K562 (cell line): ENCODE results near the gene UBE2J2. TPM values are rescaled to one million over a fixed set of nuclear protein-coding genes. Genes with fewer than 3 reads are reported as not detected.

ENCODE experiments used
- ATAC-seq: fragments of 200-7000 bp; cut with Tn5 transposase; 3 replicates; pipeline ENCODE4 v1.9.1; 2020; ENCODE audit warnings: moderate library complexity
- BruUV-seq: library from RNA; stranded (reverse); fragments of 400-500 nt; replicated peaks from 2 replicates; lab custom pipeline; 2021; lab: Mats Ljungman, UMichigan
- CTCF ChIA-PET: fragments of 300-600 bp; formaldehyde crosslinking; extraction: SDS; loops from one replicate; lab custom pipeline; 2021; ENCODE audit warnings: low intra/inter-chr PET ratio; lab: Yijun Ruan, JAX
- POLR2A ChIA-PET: fragments of 300-600, 350-650 bp; sonication (Branson Sonifier 250); formaldehyde crosslinking; extraction: SDS; loops from one replicate; lab custom pipeline; 2021; ENCODE audit warnings: antibody characterized with exemption, inconsistent platforms; lab: Yijun Ruan, JAX
- DNase-seq, 4 experiments: peaks; one replicate each; pipeline versions ENCODE4 v3.0.0 to v3.0.0-alpha.2; 2011 to 2018; ENCODE audit warnings: low spot score in 3 of 4, mixed read lengths in 3 of 4; ENCODE audit errors: extremely low read depth in 1 of 4
- FAIRE-seq: peaks from 2 replicates; lab custom pipeline; 2011; peaks lifted over from hg19 to GRCh38; lab: Jason Lieb, UNC
- H2AFZ ChIP-seq: 2 replicates; pipeline ENCODE4 v1.6.0; 2011; ENCODE audit warnings: low read depth, low read length, control low read depth, inconsistent platforms
- H3K27ac ChIP-seq: fragments of 200-600 bp; 3 replicates; pipeline ENCODE4 v1.8.0; 2011; ENCODE audit warnings: low read depth, mild to moderate bottlenecking, control low read depth, inconsistent platforms, low read length, moderate library complexity, mixed read lengths; ENCODE audit errors: extremely low read depth
- H3K27me3 ChIP-seq, 2 experiments: fragments of 300-600 bp in 1 of 2; 2 replicates in 1 of 2; 3 replicates in 1 of 2; pipeline versions ENCODE4 v1.6.0 to v1.8.0; 2011; ENCODE audit warnings: inconsistent platforms in 2 of 2, low read length in 2 of 2, mild to moderate bottlenecking in 1 of 2, mixed read lengths in 1 of 2, moderate library complexity in 1 of 2; ENCODE audit not compliant: control insufficient read depth in 2 of 2, insufficient read depth in 2 of 2
- H3K36me3 ChIP-seq: fragments of 300-600 bp; 3 replicates; pipeline ENCODE4 v1.8.0; 2011; ENCODE audit warnings: mild to moderate bottlenecking, low read length, inconsistent platforms; ENCODE audit not compliant: control insufficient read depth, insufficient read depth
- H3K4me1 ChIP-seq, 2 experiments: fragments of 200-600 bp in 1 of 2; replicated peaks in 1 of 2; 2 replicates in 1 of 2; 3 replicates in 1 of 2; pipeline versions ENCODE4 v1.5.1 to v1.8.0; 2011; ENCODE audit warnings: inconsistent platforms in 2 of 2, low read length in 2 of 2, mild to moderate bottlenecking in 1 of 2, mixed read lengths in 1 of 2, moderate library complexity in 1 of 2; ENCODE audit not compliant: control insufficient read depth in 2 of 2, insufficient read depth in 2 of 2
- H3K4me2 ChIP-seq: 2 replicates; pipeline ENCODE4 v1.6.1; 2011; ENCODE audit warnings: low read length, control low read depth, inconsistent platforms, mixed read lengths; ENCODE audit not compliant: insufficient read depth
- H3K4me3 ChIP-seq: fragments of 200-600 bp; sonication (generic), shearing (Covaris generic); 2 replicates; pipeline ENCODE4 v1.5.1; 2016; ENCODE audit warnings: control low read depth, inconsistent platforms
- H3K79me2 ChIP-seq: fragments of 200-600 bp; 3 replicates; pipeline ENCODE4 v1.8.0; 2011; ENCODE audit warnings: low read length, inconsistent platforms; ENCODE audit not compliant: control insufficient read depth, insufficient read depth
- H3K9ac ChIP-seq, 2 experiments: 2 replicates each; pipeline versions ENCODE4 v1.6.0 to v1.6.1; 2011; ENCODE audit warnings: low read depth in 2 of 2, low read length in 2 of 2, control low read depth in 1 of 2, inconsistent platforms in 1 of 2, mild to moderate bottlenecking in 1 of 2, mixed read lengths in 1 of 2; ENCODE audit not compliant: insufficient read depth in 1 of 2
- H3K9me1 ChIP-seq: one replicate; pipeline ENCODE4 v1.6.0; 2011; ENCODE audit warnings: inconsistent platforms, mild to moderate bottlenecking, low read length, moderate library complexity; ENCODE audit not compliant: control insufficient read depth, insufficient read depth
- H3K9me3 ChIP-seq: replicated peaks from 2 replicates; pipeline ENCODE4 v1.5.1; 2011; ENCODE audit warnings: low read depth, low read length, inconsistent platforms; ENCODE audit not compliant: control insufficient read depth, insufficient read depth
- H4K20me1 ChIP-seq: replicated peaks from 2 replicates; pipeline ENCODE4 v1.6.1; 2011; ENCODE audit warnings: low read length, inconsistent platforms, mixed read lengths; ENCODE audit not compliant: control insufficient read depth, insufficient read depth
- ATF6 ChIP-seq: sonication (generic); formaldehyde crosslinking; IDR thresholded peaks from 2 replicates; pipeline ENCODE4 v1.4.0; 2020; ENCODE audit warnings: mild to moderate bottlenecking, missing genetic modification reagents
- BRCA1 ChIP-seq, 2 experiments: fragments of 450-650 bp in 1 of 2; sonication (generic) in 1 of 2; formaldehyde crosslinking in 1 of 2; IDR thresholded peaks; 2 replicates each; pipeline versions ENCODE4 v1.5.0 to v1.6.1; 2017 to 2020; ENCODE audit warnings: mild to moderate bottlenecking in 1 of 2, missing genetic modification reagents in 1 of 2
- BRD9 ChIP-seq: fragments of 450-650 bp; IDR thresholded peaks from 2 replicates; pipeline ENCODE4 v1.6.1; 2018; ENCODE audit warnings: low read depth; ENCODE audit not compliant: partially characterized antibody
- CGGBP1 ChIP-seq: fragments of 250-450 bp; sonication (Bioruptor Pico); IDR thresholded peaks from 2 replicates; pipeline ENCODE4 v1.9.0; 2021; ENCODE audit warnings: mild to moderate bottlenecking
- CHD1 ChIP-seq: fragments of 200-600 bp; sonication (generic); IDR thresholded peaks from one replicate; pipeline ENCODE4 v1.6.1; 2012; ENCODE audit warnings: mild to moderate bottlenecking, moderate library complexity, low read length, inconsistent platforms
- E2F3 ChIP-seq: fragments of 250-450 bp; sonication (Bioruptor Pico); IDR thresholded peaks from 2 replicates; pipeline ENCODE4 v1.4.0; 2020; ENCODE audit warnings: mild to moderate bottlenecking
- EP300 ChIP-seq: IDR thresholded peaks from 2 replicates; pipeline ENCODE4 v1.6.1; 2012; ENCODE audit warnings: low read length, improper control_type of control experiment
- HLTF ChIP-seq: fragments of 450-650 bp; IDR thresholded peaks from 2 replicates; pipeline ENCODE4 v1.6.1; 2016
- MAX ChIP-seq: sonication (generic); formaldehyde crosslinking; IDR thresholded peaks from 2 replicates; pipeline ENCODE4 v1.9.0; 2022; ENCODE audit warnings: mild to moderate bottlenecking, missing genetic modification reagents
- MIER1 ChIP-seq: fragments of 450-650 bp; IDR thresholded peaks from 2 replicates; pipeline ENCODE4 v1.6.1; 2016; ENCODE audit warnings: antibody characterized with exemption, mild to moderate bottlenecking, low read depth
- MTA2 ChIP-seq: fragments of 450-650 bp; IDR thresholded peaks from 2 replicates; pipeline ENCODE4 v1.6.1; 2016; ENCODE audit warnings: low read depth
- NFRKB ChIP-seq: fragments of 450-650 bp; IDR thresholded peaks from 2 replicates; pipeline ENCODE4 v1.6.1; 2016; ENCODE audit warnings: low read depth
- OTX1 ChIP-seq: fragments of 450-650 bp; formaldehyde crosslinking; IDR thresholded peaks from 2 replicates; pipeline ENCODE4 v1.4.0; 2022; ENCODE audit warnings: mild to moderate bottlenecking
- POLR2B ChIP-seq: fragments of 450-650 bp; IDR thresholded peaks from 2 replicates; pipeline ENCODE4 v1.6.1; 2018; ENCODE audit warnings: low read depth; ENCODE audit not compliant: partially characterized antibody
- RB1 ChIP-seq: fragments of 450-650 bp; IDR thresholded peaks from 2 replicates; pipeline ENCODE4 v1.6.1; 2017; ENCODE audit warnings: low read depth, mild to moderate bottlenecking
- ZBTB2 ChIP-seq: fragments of 450-650 bp; IDR thresholded peaks from 2 replicates; pipeline ENCODE4 v1.6.1; 2016; ENCODE audit warnings: antibody characterized with exemption
- ZC3H4 ChIP-seq: sonication (generic); formaldehyde crosslinking; IDR thresholded peaks from 2 replicates; pipeline ENCODE4 v1.9.0; 2021; ENCODE audit warnings: missing genetic modification reagents, borderline replicate concordance
- ZNF143 ChIP-seq: sonication (generic); formaldehyde crosslinking; IDR thresholded peaks from 2 replicates; pipeline ENCODE4 v1.9.0; 2022; ENCODE audit warnings: mild to moderate bottlenecking, missing genetic modification reagents
- ZNF232 ChIP-seq: sonication (generic); formaldehyde crosslinking; IDR thresholded peaks from 2 replicates; pipeline ENCODE4 v1.8.0; 2022; ENCODE audit warnings: mild to moderate bottlenecking, missing genetic modification reagents
- WGBS: fragments of 100-300 bp; shearing (Covaris generic); methylation state at CpG from one replicate; pipeline ENCODE4 v1.1.6; 2016; ENCODE audit warnings: low coverage, mixed read lengths; ENCODE audit not compliant: insufficient coverage; ENCODE audit errors: missing lambda C conversion rate; 5-methylcytosine and 5-hydroxymethylcytosine counted together
- in situ Hi-C: fragments of 300-500 bp; cut with MboI; formaldehyde crosslinking; loops from 4 replicates; pipeline ENCODE4 v1.15.0; 2018; ENCODE audit warnings: inconsistent platforms, mixed read lengths
- intact Hi-C: fragments of 100-400 bp; cut with micrococcal nuclease; formaldehyde crosslinking; loops from 2 replicates; pipeline ENCODE4 v1.14.2; 2022
- polyA plus RNA-seq, 8 experiments: library from polyadenylated mRNA; depleted of rRNA in 4 of 8; stranded (reverse) in 5 of 8; unstranded in 3 of 8; fragments of >200 nt; fragmentation: Nextera tagmentation in 2 of 8; fragmentation: Illumina TruSeq in 1 of 8; extraction: Ambion mirVana in 2 of 8; extraction: Trizol in 1 of 8; gene quantifications; 2 replicates each; pipeline versions ENCODE4 v1.2.1 to v1.2.3, GENCODE V29; 2011 to 2014; ENCODE audit warnings: inconsistent platforms in 1 of 8, missing spikeins in 1 of 8
- total RNA-seq, 7 experiments: library from RNA; depleted of rRNA in 6 of 7; stranded (reverse); fragments of >200 nt in 6 of 7; fragmentation: Illumina TruSeq in 2 of 7; extraction: Trizol in 2 of 7; gene quantifications; 2 replicates each; pipeline versions ENCODE4 v1.2.1 to v1.2.3, GENCODE V29; 2011 to 2021; ENCODE audit warnings: low replicate concordance in 1 of 7

Gene UBE2J2
- total and polyA plus RNA-seq, 9 of the 15 experiments (the other 6 are each of a cell fraction or from before 2014, with no cell fraction given) = 0.93 to 112 (median 75.5) TPM

- ChIA-PET POLR2A (interaction anchor here (0.6 to 1.2 kb wide), 4 partner anchors 10 to 854 kb away, joined by 3 to 4 read pairs (median 3); no protein-coding TSS in a partner anchor), CTCF (no interaction called here)
- H3K4me2 ChIP-seq = peak overlapping the region; percentile 81
- peak overlapping the region; percentile 86 for H2AFZ ChIP-seq
- intact Hi-C loops (no loop called here), in situ Hi-C loops (no loop called here)
- TSS peak; percentile 71 for BruUV-seq
- H3K27ac ChIP-seq = peak overlapping the region; percentile 89
- peaks cover 23% of the 10 kb centered on the region for H4K20me1 ChIP-seq
- H3K27me3 ChIP-seq = no peaks in the 10 kb centered on the region
- peaks cover 7% of the 10 kb centered on the region for H3K9me1 ChIP-seq
- no peaks in the 10 kb centered on the region for H3K9me3 ChIP-seq
- H3K4me1 ChIP-seq = peaks cover 16 to 54% of the 10 kb centered on the region in 2 experiments; a peak in 4 of 5 replicates
- H3K79me2 ChIP-seq = peaks cover 49% of the 10 kb centered on the region
- ATAC-seq (peak; percentile 56), FAIRE-seq (no peak), DNase-seq (no peak)
- peaks cover 30% of the 10 kb centered on the region for H3K36me3 ChIP-seq
- 26% methylated on average over 31 of the region's 31 CpGs for WGBS
- H3K9ac ChIP-seq = peak overlapping the region; percentile 69 to 97
- peak overlapping the region; percentile 97 for H3K4me3 ChIP-seq
- peak; percentile 4 for TF ChIP-seq POLR2B
- peak; percentile 48 for TF ChIP-seq CHD1
- no peak for TF ChIP-seq NFRKB
- no peak for TF ChIP-seq CGGBP1 (CRISPR knock-in tag)
- TF ChIP-seq BRCA1 (IDR thresholded peaks at IDR 0.05) = no peak
- peak; percentile 65; the same call in 1 of the 2 replicates for TF ChIP-seq BRCA1 (CRISPR knock-in tag; IDR thresholded peaks at IDR 0.05)
- peak; percentile 17; the same call in 1 of the 2 replicates for TF ChIP-seq ZBTB2
- TF ChIP-seq HLTF = 0 out of 2 replicates have a peak, but pooled peaks have one; percentile 9
- TF ChIP-seq RB1 = 0 out of 2 replicates have a peak, but pooled peaks have one; percentile 6
- no peak for TF ChIP-seq ZNF232
- TF ChIP-seq BRD9 = no peak
- TF ChIP-seq MAX (CRISPR knock-in tag) = 0 out of 2 replicates have a peak, but pooled peaks have one; percentile 39
- no peak for TF ChIP-seq ATF6 (CRISPR knock-in tag)
- TF ChIP-seq ZNF143 = no peak
- peak; percentile 8; the same call in 1 of the 2 replicates for TF ChIP-seq MTA2
- TF ChIP-seq MIER1 = 0 out of 2 replicates have a peak, but pooled peaks have one; percentile 34
- TF ChIP-seq OTX1 (CRISPR knock-in tag) = no peak
- no peak for TF ChIP-seq EP300
- 0 out of 2 replicates have a peak, but pooled peaks have one; percentile 26 for TF ChIP-seq ZC3H4 (CRISPR knock-in tag)
- peak; percentile 49; the same call in 1 of the 2 replicates for TF ChIP-seq E2F3
Observed at GRCh38 chr1:1274299-1274930, 761 bp upstream of the UBE2J2 start.
